ENCODE measurements around the gene SLC2A3. TPM values are rescaled to one million over a fixed set of nuclear protein-coding genes. Genes with fewer than 3 reads are reported as not detected.
"Not testable (repeated sequence)": the region's sequence is repeated elsewhere in the genome, so short reads cannot be mapped to it uniquely, and the experiment has no call there.

Gene SLC2A3
- total RNA-seq, 1 experiment from 2014 or later, result 73.6 TPM

DNA sequence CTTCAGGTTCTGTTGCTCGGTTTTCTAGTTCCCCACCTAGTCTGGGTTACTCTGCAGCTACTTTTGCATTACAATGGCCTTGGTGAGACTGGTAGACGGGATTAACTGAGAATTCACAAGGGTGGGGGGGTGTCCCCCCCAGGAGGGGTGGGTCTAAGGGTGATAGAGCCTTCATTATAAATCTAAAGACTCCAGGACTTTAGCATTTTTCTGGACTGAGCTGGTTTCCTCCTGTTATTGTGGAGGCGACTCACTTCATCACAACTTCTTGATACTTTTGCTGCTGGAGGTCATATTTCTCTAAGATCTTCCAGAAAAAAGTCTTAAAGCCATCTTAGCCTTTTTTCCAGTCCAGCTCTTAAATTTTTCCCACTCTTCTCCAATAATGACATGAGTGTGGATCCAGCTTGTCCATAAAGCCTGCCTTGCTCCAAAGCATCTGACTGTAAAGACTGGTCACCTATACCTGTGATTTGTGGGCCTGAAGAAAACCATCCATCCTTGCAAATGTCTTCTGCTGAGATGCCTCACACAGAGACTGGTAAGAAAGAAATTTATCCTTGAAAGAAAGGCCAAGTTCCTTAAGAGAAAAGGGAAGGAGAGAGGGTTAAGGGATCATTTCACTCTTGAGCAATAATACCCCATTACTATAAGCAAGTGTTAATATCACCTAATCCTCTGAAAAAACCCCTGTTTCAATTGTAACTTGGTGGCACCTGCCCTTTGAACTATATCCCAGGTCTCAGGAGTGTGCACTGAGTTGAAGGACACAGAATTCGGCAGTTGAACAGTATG lies 43.6 kb downstream of the SLC2A3 start:
- DNase-seq (ENCODE audit: low read depth, low spot score), result no peak
- in situ Hi-C loops (cut with HindIII; ENCODE audit: low pct_unique_long_range_greater_than_20kb, low sequenced_read_pairs), result no loop called here

DNA sequence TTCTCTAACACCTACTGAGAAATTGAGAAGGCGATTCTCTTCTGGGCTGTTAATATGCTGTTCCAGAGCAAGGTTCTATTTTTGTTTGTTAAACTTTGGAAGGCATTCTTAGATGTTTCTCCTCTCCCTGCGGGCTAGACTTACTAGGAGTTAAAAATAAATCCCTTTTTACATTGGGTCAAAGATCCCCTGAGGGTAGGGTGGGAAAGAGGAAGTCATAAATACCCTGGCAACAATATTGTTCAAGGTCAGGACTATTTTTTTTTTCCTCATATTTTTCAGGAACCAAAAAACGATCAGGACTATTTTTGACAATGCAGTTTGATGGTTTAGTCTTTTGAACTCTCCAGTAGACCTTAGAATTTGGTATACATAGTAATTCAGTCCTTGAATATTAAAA lies 51.3 kb downstream of the SLC2A3 start:
- in situ Hi-C loops (cut with HindIII; ENCODE audit: low pct_unique_long_range_greater_than_20kb, low sequenced_read_pairs), result no loop called here
- peak; percentile 19 for DNase-seq (ENCODE audit: low read depth, low spot score)

DNA sequence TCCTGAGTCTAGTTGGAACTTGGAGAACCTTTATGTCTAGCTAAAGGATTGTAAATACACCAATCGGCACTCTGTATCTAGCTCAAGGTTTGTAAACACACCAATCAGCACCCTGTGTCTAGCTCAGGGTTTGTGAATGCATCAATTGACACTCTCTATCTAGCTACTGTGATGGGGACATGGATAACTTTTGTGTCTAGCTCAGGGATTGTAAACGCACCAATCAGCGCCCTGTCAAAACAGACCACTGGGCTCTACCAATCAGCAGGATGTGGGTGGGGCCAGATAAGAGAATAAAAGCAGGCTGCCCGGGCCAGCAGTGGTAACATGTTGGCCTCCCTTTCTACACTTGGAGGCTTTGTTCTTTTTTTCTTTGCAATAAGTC lies 54.3 kb downstream of the SLC2A3 start:
- in situ Hi-C loops (cut with HindIII; ENCODE audit: low pct_unique_long_range_greater_than_20kb, low sequenced_read_pairs), result not testable (repeated sequence)

DNA sequence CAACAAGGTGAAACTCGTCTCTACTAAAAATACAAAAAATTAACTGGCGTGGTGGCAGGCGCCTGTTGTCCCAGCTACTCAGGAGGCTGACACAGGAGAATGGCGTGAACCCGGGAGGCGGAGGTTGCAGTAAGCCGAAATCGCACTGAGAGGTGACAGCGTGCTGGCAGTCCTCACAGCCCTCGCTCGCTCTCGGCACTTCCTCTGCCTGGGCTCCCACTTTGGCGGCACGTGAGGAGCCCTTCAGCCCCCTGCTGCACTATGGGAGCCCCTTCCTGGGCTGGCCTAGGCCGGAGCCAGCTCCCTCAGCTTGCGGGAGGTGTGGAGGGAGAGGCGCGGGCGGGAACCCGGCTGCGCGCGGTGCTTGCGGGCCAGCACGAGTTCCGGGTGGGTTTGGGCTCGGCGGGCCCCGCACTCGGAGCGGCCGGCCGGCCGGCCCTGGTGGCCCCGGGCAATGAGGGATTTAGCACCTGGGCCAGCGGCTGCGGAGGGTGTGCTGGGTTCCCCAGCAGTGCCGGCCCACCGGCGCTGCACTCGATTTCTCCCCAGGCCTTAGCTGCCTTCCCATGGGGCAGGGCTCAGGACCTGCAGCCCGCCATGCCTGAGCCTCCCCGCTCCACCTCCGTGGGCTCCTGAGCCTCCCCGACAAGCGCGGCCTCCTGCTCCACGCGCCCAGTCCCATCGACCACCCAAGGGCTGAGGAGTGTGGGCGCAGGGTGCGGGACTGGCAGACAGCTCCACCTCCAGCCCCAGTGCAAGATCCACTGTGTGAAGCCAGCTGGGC lies 54.8 kb downstream of the SLC2A3 start:
- in situ Hi-C loops (cut with HindIII; ENCODE audit: low pct_unique_long_range_greater_than_20kb, low sequenced_read_pairs); DNase-seq (ENCODE audit: low read depth, low spot score): not testable (repeated sequence)

More for the DNA sequence above, 54.3 kb downstream of the SLC2A3 start:
- not testable (repeated sequence) for DNase-seq (ENCODE audit: low read depth, low spot score)

DNA sequence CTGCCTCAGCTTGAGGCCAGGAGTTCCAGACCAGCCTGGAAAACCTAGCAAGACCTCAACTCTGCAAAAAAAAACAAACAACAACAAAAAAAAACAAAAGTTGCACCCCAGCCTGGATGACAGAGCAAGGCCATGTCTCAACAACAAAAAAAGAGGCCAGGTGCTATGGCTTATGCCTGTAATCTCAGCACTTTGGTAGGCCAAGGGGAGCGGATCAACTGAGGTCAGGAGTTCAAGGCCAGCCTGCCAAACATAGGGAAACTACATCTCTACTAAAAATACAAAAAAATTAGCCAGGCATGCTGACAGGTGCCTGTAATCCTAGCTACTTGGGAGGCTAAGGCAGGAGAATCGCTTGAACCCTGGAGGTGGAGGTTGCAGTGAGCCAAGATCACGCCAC lies 56.7 kb downstream of the SLC2A3 start:
- no peak for DNase-seq (ENCODE audit: low read depth, low spot score)
- in situ Hi-C loops (cut with HindIII; ENCODE audit: low pct_unique_long_range_greater_than_20kb, low sequenced_read_pairs), result no loop called here

DNA sequence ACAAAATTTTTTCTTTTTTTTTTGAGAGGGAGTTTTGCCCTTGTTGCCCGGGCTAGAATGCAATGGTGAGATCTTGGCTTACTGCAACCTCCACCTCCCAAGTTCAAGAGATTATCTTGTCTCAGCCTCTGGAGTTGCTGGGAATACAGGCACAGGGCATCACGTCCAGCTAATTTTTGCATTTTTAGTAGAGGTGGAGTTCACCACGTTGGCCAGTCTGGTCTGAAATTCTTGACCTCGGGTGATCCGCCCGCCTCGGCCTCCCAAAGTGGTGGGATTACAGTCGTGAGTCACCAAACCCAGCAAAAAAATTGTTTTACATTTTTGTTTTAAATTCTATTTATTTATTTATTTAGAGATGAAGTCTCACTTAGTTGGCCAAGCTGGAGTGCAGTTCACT lies 58.6 kb downstream of the SLC2A3 start:
- in situ Hi-C loops (cut with HindIII; ENCODE audit: low pct_unique_long_range_greater_than_20kb, low sequenced_read_pairs), result no loop called here
- DNase-seq (ENCODE audit: low read depth, low spot score), result no peak

DNA sequence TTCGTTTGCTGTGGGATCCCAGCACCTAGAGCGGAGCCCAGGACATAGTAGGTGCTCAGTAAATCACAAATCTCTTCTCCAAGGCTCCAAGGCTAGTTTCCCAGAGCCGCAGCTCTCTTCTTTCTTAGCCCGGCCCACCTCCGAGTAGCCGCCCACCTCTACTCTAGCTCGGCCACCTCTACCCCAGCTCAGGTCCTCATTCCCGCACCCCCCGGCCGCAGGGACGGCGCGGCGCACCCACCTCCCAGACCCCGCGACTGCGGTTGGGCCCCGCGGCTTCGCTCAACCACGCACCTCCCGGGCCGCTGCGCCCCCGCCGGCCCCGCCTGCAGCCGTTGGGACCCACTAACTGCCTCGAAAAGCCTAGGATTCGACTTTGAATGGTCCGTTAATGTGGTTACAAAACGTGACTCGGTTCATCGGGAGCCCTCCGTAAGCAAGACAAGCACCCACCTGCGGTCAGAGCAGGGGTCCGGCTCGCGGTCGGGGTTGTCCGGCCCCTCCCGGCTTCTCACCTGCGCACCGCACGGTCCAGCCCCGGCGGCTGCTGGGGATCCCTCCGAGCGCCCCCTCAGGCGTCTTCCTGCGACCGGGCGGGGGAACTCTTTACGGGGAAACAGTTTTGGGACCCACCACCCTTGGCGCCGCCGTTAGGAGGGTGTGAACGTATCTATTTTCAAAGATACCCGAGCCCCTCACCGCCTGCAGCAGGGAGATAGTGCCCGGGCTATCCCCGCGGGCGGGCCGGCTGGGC lies 63.2 kb downstream of the SLC2A3 start, which contains the start of gene SLC2A14:
SLC2A14 (minus strand) TSS at position 350 of the 754 bp plus-strand sequence. CDS start 3,035 bp downstream, outside the sequence.
- DNase-seq (ENCODE audit: low read depth, low spot score), result no peak
- in situ Hi-C loops (cut with HindIII; ENCODE audit: low pct_unique_long_range_greater_than_20kb, low sequenced_read_pairs), result no loop called here

DNA sequence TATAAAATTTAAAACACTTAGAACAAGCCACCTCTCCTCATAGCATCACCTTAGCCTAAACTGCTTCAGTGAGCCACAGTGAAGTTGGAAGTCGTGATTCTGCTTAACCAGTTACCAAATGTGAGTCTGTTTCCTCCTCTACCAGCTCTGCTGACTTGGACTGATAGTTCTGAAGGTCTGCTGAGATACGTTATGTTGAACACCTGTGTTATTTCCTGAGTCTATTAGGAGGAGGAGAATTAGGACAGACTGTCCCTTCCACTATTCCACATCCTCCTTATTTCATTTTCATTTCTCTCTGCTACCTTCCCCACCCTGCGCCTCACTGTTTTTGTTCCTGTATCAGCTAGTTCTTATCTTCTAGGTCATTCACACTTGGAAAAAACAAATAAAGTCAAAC lies 65.7 kb downstream of the SLC2A3 start:
- in situ Hi-C loops (cut with HindIII; ENCODE audit: low pct_unique_long_range_greater_than_20kb, low sequenced_read_pairs), result no loop called here
- DNase-seq (ENCODE audit: low read depth, low spot score), result no peak

Small RNA genes lying within 50 kb of the gene (small RNA-seq; reads per million reads assigned to genes)
- gene RF00019, result 0 reads per million in 2 experiments

Other genes starting within 250 kb of the SLC2A3 start
- not detected in 2 replicates for gene GDF3, start 240.4 kb downstream of the SLC2A3 start, total RNA-seq (2014; rRNA removed; shearing (Covaris generic))
- gene DPPA3, start 224.8 kb downstream of the SLC2A3 start, total RNA-seq (2014; rRNA removed; shearing (Covaris generic)), result not detected in 2 replicates
- gene CLEC4C, start 188.8 kb downstream of the SLC2A3 start, total RNA-seq (2014; rRNA removed; shearing (Covaris generic)), result not detected in 2 replicates
- not detected in 2 replicates for gene NANOGNB, start 171.0 kb downstream of the SLC2A3 start, total RNA-seq (2014; rRNA removed; shearing (Covaris generic))
- gene NANOG, start 146.8 kb downstream of the SLC2A3 start, total RNA-seq (2014; rRNA removed; shearing (Covaris generic)), result not detected in 2 replicates
- gene SLC2A14, start 63.3 kb downstream of the SLC2A3 start, total RNA-seq (2014; rRNA removed; shearing (Covaris generic)), result not detected in 2 replicates
- 4.3 and 5.2 TPM in 2 replicates for gene FOXJ2, start 96.5 kb upstream of the SLC2A3 start, total RNA-seq (2014; rRNA removed; shearing (Covaris generic))
- 0.58 and 1.4 TPM in 2 replicates for gene C3AR1, start 130.2 kb upstream of the SLC2A3 start, total RNA-seq (2014; rRNA removed; shearing (Covaris generic))
- gene NECAP1, start 146.1 kb upstream of the SLC2A3 start, total RNA-seq (2014; rRNA removed; shearing (Covaris generic)), result 46.4 and 60.3 TPM in 2 replicates
- 0.27 and 0.40 TPM in 2 replicates for gene CLEC4A, start 187.4 kb upstream of the SLC2A3 start, total RNA-seq (2014; rRNA removed; shearing (Covaris generic))
- not detected in 2 replicates for gene ZNF705A, start 220.8 kb upstream of the SLC2A3 start, total RNA-seq (2014; rRNA removed; shearing (Covaris generic))